Stimulated activated naive B cell treated with anti-CD40 and anti-IgM and Interleukin-4, amounts not matched to agents 10 μg/mL and 1 μg/mL and 100 μg/mL, for 72 hours (primary cell): ENCODE results near the gene OR10K1.
"Not testable (repeated sequence)": the region's sequence is repeated elsewhere in the genome, so short reads cannot be mapped to it uniquely, and the experiment has no call there.

Experiments
- ATAC-seq, 2 donors: fragments of 150-1000 bp; cut with Tn5 transposase; replicated peaks; 2 replicates each; pipeline ENCODE4 v1.10.0; 2021; ENCODE audit warnings: moderate library complexity in 1 of 2
- DNase-seq: peaks from one replicate; pipeline ENCODE4 v3.0.0; 2021
- H3K27ac Mint-ChIP-seq: one replicate; pipeline ENCODE4 v1.8.0; 2022; ENCODE audit warnings: mild to moderate bottlenecking, mixed read lengths
- H3K27me3 Mint-ChIP-seq, 2 donors: one replicate each; pipeline ENCODE4 v1.8.0; 2022; ENCODE audit warnings: mixed read lengths in 2 of 2
- H3K36me3 Mint-ChIP-seq, 2 donors: one replicate each; pipeline ENCODE4 v1.8.0; 2022; ENCODE audit warnings: mixed read lengths in 2 of 2, mild to moderate bottlenecking in 1 of 2
- H3K4me1 Mint-ChIP-seq, 2 donors: one replicate each; pipeline ENCODE4 v1.8.0; 2022; ENCODE audit warnings: mixed read lengths in 2 of 2, mild to moderate bottlenecking in 1 of 2
- H3K4me3 Mint-ChIP-seq, 2 donors: one replicate each; pipeline ENCODE4 v1.8.0; 2022; ENCODE audit warnings: mild to moderate bottlenecking in 2 of 2, mixed read lengths in 2 of 2, moderate library complexity in 1 of 2
- H3K9me3 Mint-ChIP-seq, 2 donors: one replicate each; pipeline ENCODE4 v1.8.0; 2022; ENCODE audit warnings: mixed read lengths in 2 of 2, mild to moderate bottlenecking in 1 of 2

OR10K1 gene, protein sequence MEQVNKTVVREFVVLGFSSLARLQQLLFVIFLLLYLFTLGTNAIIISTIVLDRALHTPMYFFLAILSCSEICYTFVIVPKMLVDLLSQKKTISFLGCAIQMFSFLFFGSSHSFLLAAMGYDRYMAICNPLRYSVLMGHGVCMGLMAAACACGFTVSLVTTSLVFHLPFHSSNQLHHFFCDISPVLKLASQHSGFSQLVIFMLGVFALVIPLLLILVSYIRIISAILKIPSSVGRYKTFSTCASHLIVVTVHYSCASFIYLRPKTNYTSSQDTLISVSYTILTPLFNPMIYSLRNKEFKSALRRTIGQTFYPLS

DNA sequence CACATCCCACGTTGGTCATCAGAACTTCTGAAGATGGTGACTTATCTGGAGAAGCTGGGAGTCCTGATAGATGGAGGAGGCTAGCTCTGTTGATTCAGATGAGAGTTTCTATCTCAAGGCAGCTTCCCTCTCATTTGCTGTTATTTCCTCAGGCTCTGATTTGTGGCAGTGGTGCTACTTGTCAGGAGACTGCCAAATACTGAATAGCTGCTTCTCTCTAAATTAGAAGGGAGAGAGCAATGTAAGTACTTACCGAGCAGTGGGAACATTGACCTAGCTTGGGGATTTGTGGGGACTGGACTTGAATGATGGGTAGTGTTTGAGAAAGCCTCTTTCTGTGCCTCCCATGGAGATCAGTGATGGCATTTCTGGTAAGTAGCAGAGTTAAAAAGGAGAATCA lies at the start of gene OR10K1:
OR10K1 (plus strand) TSS at position 301 of the 400 bp plus-strand sequence. CDS start 3,728 bp downstream, outside the sequence.
- ATAC-seq (no peak), DNase-seq (no peak)
- H3K4me3 Mint-ChIP-seq: no peak within 1 kb of the TSS
- peaks cover 11 to 24% of the 10 kb centered on the region in 2 donors for H3K27me3 Mint-ChIP-seq
- no peaks in the 10 kb centered on the region for H3K36me3 Mint-ChIP-seq
- H3K9me3 Mint-ChIP-seq: peaks cover 0 to 2% of the 10 kb centered on the region in 2 donors
- H3K27ac Mint-ChIP-seq: no peak within 1 kb of the TSS
- H3K4me1 Mint-ChIP-seq: no peaks in the 10 kb centered on the region

DNA sequence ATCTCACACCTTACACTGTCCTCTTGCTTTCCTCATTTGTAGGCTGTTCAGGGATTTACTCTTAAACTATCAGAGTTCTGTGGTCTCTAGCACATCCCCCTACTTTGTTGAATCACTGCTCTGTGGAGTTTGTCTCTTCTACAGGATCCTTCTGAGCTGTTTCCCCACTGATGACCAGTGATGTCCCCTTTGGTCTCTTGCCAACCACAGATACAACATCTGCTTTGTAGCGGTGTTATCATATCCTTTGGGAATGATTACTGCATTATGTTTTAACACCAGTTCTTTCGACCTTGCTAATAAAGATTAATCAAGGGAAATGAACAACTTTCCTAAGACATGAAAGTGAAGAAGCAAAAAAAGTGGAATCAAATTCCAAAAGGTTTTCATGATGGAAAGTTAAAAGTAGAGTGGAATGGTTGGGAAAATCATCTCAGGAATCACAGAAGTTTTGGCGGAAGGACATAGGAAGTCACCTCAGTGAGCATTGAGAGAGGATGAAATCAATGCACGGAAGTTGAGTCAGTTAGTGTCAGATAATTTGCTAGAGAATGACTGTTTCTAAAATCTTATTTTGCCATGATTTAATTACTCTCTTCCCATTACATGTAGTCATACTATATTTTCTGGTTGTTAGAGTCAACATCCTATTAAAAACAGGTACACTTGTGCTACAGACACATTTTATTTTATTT lies 46.8 kb upstream of the OR10K1 start:
- H3K4me1 Mint-ChIP-seq: peaks cover 0 to 5% of the 10 kb centered on the region in 2 donors
- no peak overlapping the region for H3K4me3 Mint-ChIP-seq
- ATAC-seq (no peak), DNase-seq (no peak)
- H3K9me3 Mint-ChIP-seq: no peaks in the 10 kb centered on the region
- H3K27me3 Mint-ChIP-seq: peaks cover 0 to 8% of the 10 kb centered on the region in 2 donors
- no peaks in the 10 kb centered on the region for H3K36me3 Mint-ChIP-seq
- H3K27ac Mint-ChIP-seq: no peak overlapping the region

DNA sequence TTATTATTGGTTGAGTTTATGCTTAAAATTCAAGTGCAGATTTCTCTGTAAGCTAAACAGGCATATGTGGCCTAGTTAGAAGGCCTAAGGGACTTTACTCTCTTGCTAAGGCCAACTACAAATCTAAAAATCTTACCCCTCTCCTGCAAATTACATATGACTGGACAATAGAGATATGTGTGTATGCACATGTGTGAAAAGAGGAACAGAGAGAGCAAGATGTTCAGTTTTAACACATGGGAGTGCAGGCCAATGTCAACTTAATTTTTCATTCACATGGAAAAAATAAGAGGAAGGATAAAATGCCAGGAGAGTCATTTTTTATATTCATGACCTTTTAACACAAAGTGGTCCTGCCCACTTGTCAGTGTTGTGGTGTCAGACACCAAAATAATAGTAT lies 44.0 kb upstream of the OR10K1 start:
- DNase-seq: no peak
- ATAC-seq: peak; percentile 67 to 79
- H3K36me3 Mint-ChIP-seq: no peaks in the 10 kb centered on the region
- no peak overlapping the region for H3K4me3 Mint-ChIP-seq
- peaks cover 12 to 25% of the 10 kb centered on the region in 2 donors for H3K27me3 Mint-ChIP-seq
- no peaks in the 10 kb centered on the region for H3K9me3 Mint-ChIP-seq
- no peak overlapping the region for H3K27ac Mint-ChIP-seq
- H3K4me1 Mint-ChIP-seq: peaks cover 0 to 5% of the 10 kb centered on the region in 2 donors

DNA sequence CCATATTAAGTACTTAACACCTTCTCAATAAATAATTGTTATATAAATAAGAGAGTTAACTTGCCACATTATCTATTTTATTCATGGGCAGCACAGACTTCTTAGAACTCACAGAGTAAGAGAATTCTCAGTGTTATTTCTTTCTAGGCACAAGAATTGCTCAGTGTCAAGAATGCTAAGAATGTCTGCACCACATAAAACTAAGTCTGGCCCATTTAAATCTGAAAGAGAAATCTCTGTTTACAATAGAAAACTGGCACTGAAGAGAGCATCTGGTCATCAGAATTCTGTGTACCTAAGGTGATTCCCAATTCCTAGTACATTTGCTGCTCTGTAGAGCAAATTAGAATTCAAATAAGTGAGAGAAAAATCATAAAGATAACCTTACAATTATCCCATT lies 39.4 kb upstream of the OR10K1 start:
- H3K27me3 Mint-ChIP-seq: peaks cover 17% of the 10 kb centered on the region in 2 donors
- H3K27ac Mint-ChIP-seq: no peak overlapping the region
- H3K4me3 Mint-ChIP-seq: no peak overlapping the region
- no peak for ATAC-seq
- H3K36me3 Mint-ChIP-seq: no peaks in the 10 kb centered on the region
- H3K4me1 Mint-ChIP-seq: peaks cover 0 to 5% of the 10 kb centered on the region in 2 donors
- DNase-seq: no peak
- H3K9me3 Mint-ChIP-seq: no peaks in the 10 kb centered on the region

DNA sequence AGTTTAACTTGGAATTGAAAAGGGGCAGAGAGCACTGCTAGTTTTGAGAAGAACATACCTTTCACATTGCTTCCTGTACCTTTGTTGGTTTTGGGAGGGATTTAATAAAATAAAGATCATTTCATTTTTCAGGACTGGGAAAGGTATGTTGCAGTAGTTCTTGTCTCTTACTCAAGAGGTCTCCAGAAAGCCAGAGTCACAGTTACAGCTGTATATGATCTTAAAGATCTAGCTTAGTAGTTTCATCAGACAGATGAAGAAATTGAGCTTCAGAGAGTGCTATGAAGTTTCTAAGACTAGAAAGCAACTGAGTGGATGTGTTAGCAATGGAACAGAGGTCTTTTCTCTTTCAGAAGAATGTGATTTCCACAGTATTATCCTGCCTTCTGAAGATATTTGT lies 36.6 kb upstream of the OR10K1 start:
- no peak for DNase-seq
- no peak for ATAC-seq
- peaks cover 2 to 6% of the 10 kb centered on the region in 2 donors for H3K36me3 Mint-ChIP-seq
- peaks cover 8 to 9% of the 10 kb centered on the region in 2 donors for H3K9me3 Mint-ChIP-seq
- no peak overlapping the region for H3K27ac Mint-ChIP-seq
- H3K4me1 Mint-ChIP-seq: no peaks in the 10 kb centered on the region
- no peak overlapping the region for H3K4me3 Mint-ChIP-seq
- H3K27me3 Mint-ChIP-seq: peaks cover 26 to 37% of the 10 kb centered on the region in 2 donors

GRCh38 chr1:158426137-158426536 lies 35.5 kb upstream of the OR10K1 start, which contains the start of gene OR10K2:
Gene OR10K2 (minus strand): TSS chr1:158426237. CDS start chr1:158420866, 5,371 bp downstream.
- H3K4me3 Mint-ChIP-seq: no peak within 1 kb of the TSS
- H3K27me3 Mint-ChIP-seq: peaks cover 21 to 37% of the 10 kb centered on the region in 2 donors
- H3K4me1 Mint-ChIP-seq: no peaks in the 10 kb centered on the region
- DNase-seq (no peak), ATAC-seq (no peak)
- H3K27ac Mint-ChIP-seq: no peak within 1 kb of the TSS
- H3K9me3 Mint-ChIP-seq: peaks cover 8 to 12% of the 10 kb centered on the region in 2 donors
- H3K36me3 Mint-ChIP-seq: peaks cover 3 to 6% of the 10 kb centered on the region in 2 donors

DNA sequence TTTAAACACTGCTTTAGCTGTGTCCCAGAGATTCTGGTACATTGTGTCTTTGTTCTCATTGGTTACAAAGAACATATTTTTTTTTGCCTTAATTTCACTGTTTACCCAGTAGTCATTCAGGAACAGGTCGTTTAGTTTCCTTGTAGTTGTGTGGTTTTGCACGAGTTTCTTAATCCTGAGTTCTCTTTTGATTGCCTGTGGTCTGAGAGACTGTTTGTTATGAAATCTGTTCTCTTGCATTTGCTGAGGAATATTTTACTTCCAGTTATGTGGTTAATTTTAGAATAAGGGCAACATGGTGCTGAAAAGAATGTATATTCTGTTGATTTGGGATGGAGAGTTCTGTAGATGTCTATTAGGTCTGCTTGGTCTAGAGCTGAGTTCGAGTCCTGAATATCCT lies 31.5 kb upstream of the OR10K1 start:
- H3K27ac Mint-ChIP-seq, H3K4me3 Mint-ChIP-seq, ATAC-seq, H3K4me1 Mint-ChIP-seq, DNase-seq: not testable (repeated sequence)
- Mint-ChIP-seq H3K9me3 (peaks cover 14 to 20% of the 10 kb centered on the region in 2 donors), H3K36me3 (peaks cover 10 to 12% of the 10 kb centered on the region in 2 donors), H3K27me3 (peaks cover 29 to 50% of the 10 kb centered on the region in 2 donors)

DNA sequence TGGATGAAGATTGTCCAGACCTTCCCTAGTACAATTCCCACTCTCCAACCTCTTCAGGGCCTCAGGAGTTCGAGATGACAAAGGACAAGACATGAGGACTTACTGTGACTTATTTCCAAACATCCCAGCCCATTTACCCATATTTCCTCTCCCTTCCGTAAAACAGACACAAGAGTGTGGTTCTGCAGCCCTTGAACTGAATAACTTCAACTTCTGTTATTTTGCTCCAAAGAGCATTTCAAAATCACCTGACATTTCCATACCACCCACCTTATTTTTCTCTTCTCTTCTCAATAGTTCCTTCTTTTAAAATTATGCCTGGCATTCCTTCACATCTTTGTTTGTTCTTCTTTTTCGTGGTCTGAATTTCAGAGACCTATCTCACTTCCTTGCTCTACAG lies 26.9 kb upstream of the OR10K1 start:
- H3K36me3 Mint-ChIP-seq: peaks cover 6 to 10% of the 10 kb centered on the region in 2 donors
- H3K27me3 Mint-ChIP-seq: peaks cover 24 to 41% of the 10 kb centered on the region in 2 donors
- H3K9me3 Mint-ChIP-seq: peaks cover 6 to 10% of the 10 kb centered on the region in 2 donors
- peaks cover 6 to 7% of the 10 kb centered on the region in 2 donors for H3K4me1 Mint-ChIP-seq
- DNase-seq: no peak
- ATAC-seq: no peak
- H3K27ac Mint-ChIP-seq: no peak overlapping the region
- H3K4me3 Mint-ChIP-seq: no peak overlapping the region

DNA sequence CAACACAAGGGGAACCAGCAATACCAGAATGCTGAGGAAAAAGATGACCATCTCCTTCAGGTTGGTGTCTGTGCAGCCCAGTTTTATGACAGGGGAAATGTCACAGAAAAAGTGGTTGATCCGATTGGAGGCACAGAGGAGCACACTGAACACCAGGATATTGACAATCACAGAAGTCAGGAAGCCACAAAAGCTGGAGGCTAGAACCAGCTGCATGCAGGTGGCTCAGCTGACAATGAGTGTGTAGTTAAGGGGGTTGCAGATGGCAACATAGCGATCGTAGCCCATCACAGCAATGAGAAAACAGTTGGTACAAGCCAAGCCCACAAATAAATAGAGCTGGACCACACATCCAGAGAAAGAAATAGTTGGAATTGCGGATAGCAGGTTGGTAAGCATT lies 16.3 kb upstream of the OR10K1 start:
- Mint-ChIP-seq H3K4me3 (no peak overlapping the region), H3K4me1 (peaks cover 0 to 2% of the 10 kb centered on the region in 2 donors), H3K27ac (no peak overlapping the region), H3K36me3 (no peaks in the 10 kb centered on the region), H3K27me3 (peaks cover 21 to 24% of the 10 kb centered on the region in 2 donors), H3K9me3 (peaks cover under 1 to 1% of the 10 kb centered on the region in 2 donors)
- ATAC-seq (no peak), DNase-seq (no peak)

DNA sequence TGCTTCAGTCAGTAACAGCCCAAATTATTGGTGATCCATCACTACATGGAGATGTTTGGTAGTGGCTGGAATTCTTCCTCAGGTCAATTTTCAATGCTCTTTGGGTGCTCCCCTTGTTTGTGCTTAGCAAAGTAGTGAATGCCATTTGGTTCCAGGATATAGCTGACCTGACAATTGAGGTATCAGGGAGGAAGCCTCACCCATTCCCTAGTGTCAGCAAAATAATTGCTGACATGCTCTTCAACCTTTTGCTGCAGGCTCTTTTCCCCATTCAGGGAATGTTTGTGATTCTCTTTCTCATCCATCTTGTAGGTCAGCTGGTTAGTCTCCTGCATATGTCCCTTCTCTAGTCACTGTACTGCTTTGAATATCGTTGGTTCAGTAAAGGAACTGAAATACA lies 7.1 kb upstream of the OR10K1 start:
- Mint-ChIP-seq H3K4me1 (no peaks in the 10 kb centered on the region), H3K36me3 (peaks cover 5 to 16% of the 10 kb centered on the region in 2 donors), H3K4me3 (no peak overlapping the region), H3K27me3 (peaks cover 29 to 46% of the 10 kb centered on the region in 2 donors), H3K27ac (no peak overlapping the region), H3K9me3 (peaks cover 12 to 14% of the 10 kb centered on the region in 2 donors)
- no peak for DNase-seq
- no peak for ATAC-seq

DNA sequence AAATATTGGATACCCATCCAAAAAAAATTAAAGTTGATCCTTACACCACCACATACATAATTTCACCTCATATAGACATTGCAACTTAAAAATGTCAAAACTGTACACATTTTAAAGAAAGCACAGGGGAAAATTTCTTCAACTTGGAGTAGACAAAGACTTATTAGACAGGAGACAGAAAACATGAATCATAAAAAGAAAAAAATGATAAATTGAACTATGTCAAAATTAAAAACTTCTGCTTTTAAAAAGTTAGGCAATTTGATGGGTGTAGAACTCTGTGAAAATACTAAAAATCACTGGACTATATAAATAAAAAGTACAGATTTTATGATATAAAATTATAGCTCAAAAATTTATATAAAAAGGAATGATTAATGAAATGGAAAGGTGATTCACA lies 4.4 kb upstream of the OR10K1 start:
- Mint-ChIP-seq H3K27me3 (peaks cover 21 to 46% of the 10 kb centered on the region in 2 donors), H3K27ac (no peak overlapping the region), H3K9me3 (peaks cover 5% of the 10 kb centered on the region in 2 donors), H3K4me1 (no peaks in the 10 kb centered on the region), H3K4me3 (no peak overlapping the region), H3K36me3 (peaks cover 0 to 6% of the 10 kb centered on the region in 2 donors)
- DNase-seq (no peak), ATAC-seq (no peak)

- Mint-ChIP-seq H3K27me3 (peaks cover 17 to 45% of the 10 kb centered on the region in 2 donors), H3K27ac (no peak overlapping the region), H3K9me3 (peaks cover 2% of the 10 kb centered on the region in 2 donors), H3K4me1 (no peaks in the 10 kb centered on the region), H3K36me3 (peaks cover 0 to 4% of the 10 kb centered on the region in 2 donors), H3K4me3 (no peak overlapping the region)
- ATAC-seq (no peak), DNase-seq (no peak)
Measured at GRCh38 chr1:158458263-158458662, 3.4 kb upstream of the OR10K1 start.

DNA sequence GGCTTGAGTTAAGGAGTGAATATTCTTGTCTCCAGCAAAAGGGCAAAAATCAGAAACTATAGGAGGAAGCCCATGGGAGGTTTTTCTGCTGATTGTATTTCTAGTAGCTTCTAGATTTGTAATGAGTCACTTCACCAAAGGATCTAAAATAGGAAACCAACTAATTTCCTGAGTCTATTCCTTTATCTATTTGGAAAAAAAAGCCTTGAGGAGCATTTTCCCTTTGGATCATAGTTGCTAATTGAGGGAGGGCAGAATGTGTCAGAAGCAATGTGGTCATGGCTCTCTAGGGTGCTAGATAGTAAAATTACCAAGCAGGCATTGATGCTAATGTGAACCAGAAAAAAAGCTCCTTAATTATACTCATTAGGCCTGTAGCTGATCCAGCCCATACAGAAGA lies 10.3 kb downstream of the OR10K1 start, which contains the start of gene OR10R2:
OR10R2 (plus strand) TSS at position 301 of the 400 bp plus-strand sequence. CDS start 106 bp downstream, outside the sequence.
- DNase-seq (no peak), ATAC-seq (no peak)
- Mint-ChIP-seq H3K36me3 (no peaks in the 10 kb centered on the region), H3K4me1 (no peaks in the 10 kb centered on the region), H3K9me3 (no peaks in the 10 kb centered on the region), H3K4me3 (no peak within 1 kb of the TSS), H3K27ac (no peak within 1 kb of the TSS), H3K27me3 (peaks cover 7 to 18% of the 10 kb centered on the region in 2 donors)

- H3K9me3 Mint-ChIP-seq: no peaks in the 10 kb centered on the region
- DNase-seq: no peak
- no peak overlapping the region for H3K4me3 Mint-ChIP-seq
- H3K4me1 Mint-ChIP-seq: no peaks in the 10 kb centered on the region
- no peaks in the 10 kb centered on the region for H3K36me3 Mint-ChIP-seq
- H3K27ac Mint-ChIP-seq: no peak overlapping the region
- peaks cover 0 to 8% of the 10 kb centered on the region in 2 donors for H3K27me3 Mint-ChIP-seq
- no peak for ATAC-seq
Measured at GRCh38 chr1:158485455-158485854, 23.8 kb downstream of the OR10K1 start.
